Activated CD4-positive, alpha-beta T cell treated with anti-CD3 and anti-CD28 coated beads, Interleukin-2, amount 50 U/mL, for 16 hours (primary cell): Measurements from ENCODE around the gene RTL1.
A peak's percentile ranks its signal among the peaks of the same experiment; 100 is the strongest.

Experiments used
- DNase-seq: peaks from one replicate; pipeline ENCODE4 v3.0.0-alpha.2; 2020

Gene RTL1

GRCh38 chr14:100864960-100865681 lies 38.4 kb downstream of the RTL1 start:
- DNase-seq = no peak

DNA sequence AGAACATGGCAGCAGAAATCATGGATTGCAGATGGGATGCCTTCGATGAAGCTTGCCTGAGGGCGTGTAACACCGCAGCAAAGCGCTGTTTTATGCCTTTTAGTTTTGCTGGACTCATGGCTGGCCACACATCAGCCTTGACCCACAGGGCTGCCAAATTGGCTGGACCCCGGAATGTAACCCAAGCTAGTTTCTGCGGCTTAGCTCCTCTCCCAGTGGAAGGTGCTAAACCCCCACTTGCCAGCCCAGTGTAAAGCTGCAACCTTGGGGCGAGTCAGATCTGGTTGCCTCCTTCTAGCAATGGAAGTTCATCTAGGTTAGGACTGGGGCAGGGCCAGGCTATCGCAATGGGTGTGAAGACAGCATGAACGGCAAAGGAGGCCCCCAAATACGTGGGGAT lies 39.3 kb downstream of the RTL1 start:
- no peak for DNase-seq

GRCh38 chr14:100862793-100863192 lies 40.7 kb downstream of the RTL1 start:
- no peak for DNase-seq

DNA sequence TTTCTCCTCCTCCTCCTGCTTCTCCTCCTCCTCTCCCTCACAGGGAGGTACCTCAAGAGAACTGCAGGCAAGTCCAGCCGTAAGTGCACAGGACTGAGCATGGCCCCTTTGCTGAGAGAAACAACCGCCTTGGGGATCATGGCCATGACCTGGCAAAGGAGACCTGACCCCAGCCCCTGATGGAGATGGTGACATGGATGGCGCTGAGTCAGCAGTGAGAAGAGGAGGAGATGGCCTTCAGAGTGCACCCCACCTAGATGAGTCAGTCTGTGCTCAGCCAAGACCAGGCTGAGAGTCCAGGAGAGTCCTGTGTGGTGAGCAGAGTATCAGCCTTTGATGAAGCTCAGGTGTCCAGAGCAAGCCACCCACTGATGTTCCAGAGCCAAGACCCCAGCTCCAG lies 41.2 kb downstream of the RTL1 start:
- no peak for DNase-seq

DNA sequence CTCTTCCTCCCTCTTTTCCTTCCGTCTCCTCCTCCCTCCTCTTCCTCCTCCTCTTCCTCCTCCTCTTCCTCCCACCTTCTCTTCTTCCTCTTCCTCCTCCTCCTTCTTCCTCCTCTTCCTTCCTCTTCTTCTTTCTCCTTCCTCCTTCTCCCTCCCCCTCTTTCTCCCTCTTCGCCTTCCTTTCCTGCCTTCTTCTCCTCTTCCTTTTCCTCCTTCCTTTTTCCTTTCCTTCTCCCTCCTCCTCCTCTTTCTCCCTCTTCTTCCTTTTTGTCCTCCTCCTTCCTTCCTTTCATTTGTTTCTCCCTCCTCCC lies 41.6 kb downstream of the RTL1 start:
- no peak for DNase-seq

DNA sequence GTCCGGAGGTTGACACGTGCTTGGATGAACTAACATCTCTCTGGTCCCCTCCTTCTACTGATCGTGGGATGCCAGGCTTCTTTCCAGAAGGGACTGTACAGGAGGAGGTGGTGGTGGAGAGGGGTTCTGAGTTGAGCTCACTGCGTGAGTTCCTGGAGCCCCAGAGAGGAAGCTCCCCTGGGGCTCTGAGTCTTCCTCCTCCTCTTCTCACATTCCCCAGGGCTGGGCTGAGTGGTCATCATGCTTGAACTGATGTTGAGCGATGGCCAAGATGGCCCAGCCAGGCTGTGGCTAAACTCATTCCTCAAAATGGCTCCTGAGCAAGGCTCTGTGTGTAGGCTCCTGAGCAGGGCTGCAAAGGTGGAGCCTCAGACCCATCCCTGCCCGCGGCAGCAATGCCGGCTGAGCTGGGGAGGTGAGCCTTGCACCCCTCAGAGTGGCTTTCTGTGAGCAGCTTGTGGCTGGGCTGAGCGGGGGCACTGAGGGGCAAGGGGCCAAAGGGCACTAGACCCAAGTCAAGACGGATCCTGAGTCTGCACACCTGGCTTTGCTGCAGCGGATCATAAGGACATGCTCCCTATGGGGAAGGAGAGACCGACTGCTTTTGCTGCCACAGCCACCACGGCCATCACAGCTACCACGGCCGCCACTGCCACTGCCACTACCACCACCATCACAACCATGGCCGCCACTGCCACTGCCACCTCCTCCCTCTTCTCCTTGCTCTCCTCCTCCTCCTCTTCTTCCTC lies 42.2 kb downstream of the RTL1 start:
- DNase-seq = no peak

GRCh38 chr14:100860556-100861187 lies 42.9 kb downstream of the RTL1 start:
- DNase-seq = no peak

GRCh38 chr14:100859781-100860180 lies 43.7 kb downstream of the RTL1 start:
- no peak for DNase-seq

GRCh38 chr14:100858838-100859220 lies 44.7 kb downstream of the RTL1 start:
- DNase-seq = no peak

DNA sequence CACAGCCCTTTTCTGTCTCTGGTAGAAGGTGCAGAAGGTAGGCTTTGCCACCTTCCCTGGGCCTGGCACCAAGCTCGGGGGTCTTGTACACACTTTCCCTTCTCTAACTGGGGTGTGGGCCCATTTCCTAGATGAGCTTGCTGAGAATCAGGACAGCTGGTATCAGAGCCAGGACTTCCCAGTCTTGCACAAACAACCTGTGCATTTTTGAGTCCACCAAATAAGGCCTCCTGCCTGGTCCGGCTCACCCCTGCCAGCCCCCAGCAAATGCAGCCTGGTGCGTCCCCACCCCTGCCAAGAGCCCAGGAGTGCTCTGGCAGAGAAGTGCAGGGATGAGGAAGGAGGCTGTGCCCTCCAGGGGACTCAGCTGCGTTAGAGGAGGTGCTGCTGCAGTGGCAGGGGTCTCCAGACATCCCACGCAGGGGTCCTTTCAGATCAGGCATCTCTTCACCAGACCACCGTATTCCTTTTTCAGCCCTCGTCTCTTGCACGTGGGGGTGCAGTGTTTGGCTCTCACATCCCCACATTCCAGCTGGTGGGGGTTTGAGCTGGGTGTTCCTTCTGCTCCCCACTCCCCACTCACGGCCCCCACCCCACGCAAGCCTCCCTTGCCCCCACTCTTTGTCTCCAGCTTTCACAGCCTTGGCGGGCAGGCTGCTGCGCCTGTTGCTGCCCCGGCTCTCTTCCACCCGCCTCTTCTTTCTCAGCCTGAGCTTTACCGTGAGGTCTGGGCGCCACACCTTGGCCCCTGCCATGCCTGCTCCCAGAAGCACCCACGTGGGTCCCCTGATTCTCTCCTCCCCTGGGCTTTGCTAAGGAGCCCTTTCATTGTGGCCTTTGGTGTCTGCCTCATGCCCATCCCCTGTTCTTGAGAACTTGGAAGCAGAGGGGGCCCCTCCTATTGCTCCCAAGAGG lies 45.3 kb downstream of the RTL1 start:
- DNase-seq = no peak

- DNase-seq = no peak
Measured at GRCh38 chr14:100857233-100857922, 46.1 kb downstream of the RTL1 start.

- DNase-seq = no peak
Measured at GRCh38 chr14:100856056-100856950, 47.2 kb downstream of the RTL1 start.

GRCh38 chr14:100855256-100855930 lies 48.1 kb downstream of the RTL1 start:
- DNase-seq = no peak

DNA sequence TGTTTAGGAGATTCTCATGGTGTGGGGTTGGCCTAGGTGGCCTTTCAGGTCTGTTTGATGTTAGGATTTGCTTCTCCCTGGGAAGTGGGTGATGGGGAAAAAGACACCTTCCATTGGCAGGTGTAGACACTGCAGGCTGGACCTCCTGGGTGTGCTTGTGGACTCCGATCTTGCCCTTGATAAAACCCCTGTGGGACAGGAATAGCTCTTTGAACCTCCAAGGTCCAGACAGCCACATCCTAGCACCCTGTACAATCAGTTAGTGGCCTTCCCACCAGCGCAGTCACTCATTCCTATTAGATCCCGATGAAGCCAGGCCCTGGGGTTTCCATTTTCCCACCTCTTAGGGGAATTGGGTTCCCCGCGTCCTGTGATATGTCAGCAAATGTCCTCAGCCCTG lies 49.1 kb downstream of the RTL1 start:
- no peak for DNase-seq

GRCh38 chr14:100851946-100852620 lies 51.4 kb downstream of the RTL1 start:
- DNase-seq = no peak

DNA sequence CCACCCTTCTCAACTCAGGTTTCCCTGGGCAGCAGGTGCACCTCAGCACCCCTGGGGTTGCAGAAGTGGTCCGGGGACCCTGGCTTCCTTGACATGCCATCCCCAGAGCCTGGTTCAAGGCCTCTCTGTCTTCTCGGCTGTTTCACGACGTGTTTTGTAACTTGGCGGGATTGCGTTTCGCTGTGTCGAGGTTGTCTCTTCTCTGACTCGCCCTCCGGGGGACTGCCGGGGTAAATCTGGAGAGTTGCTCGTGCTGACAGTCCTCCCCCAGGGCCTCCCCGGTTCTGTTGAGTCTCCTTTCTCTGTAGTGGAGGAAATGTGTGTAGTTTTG lies 52.0 kb downstream of the RTL1 start:
- no peak for DNase-seq

GRCh38 chr14:100850841-100851585 lies 52.5 kb downstream of the RTL1 start:
- DNase-seq = peak; percentile 83

GRCh38 chr14:100849115-100849781 lies 54.3 kb downstream of the RTL1 start:
- DNase-seq = no peak

- no peak for DNase-seq
Measured at GRCh38 chr14:100846309-100846859, 57.1 kb downstream of the RTL1 start.
